Stimulated activated CD8-positive, alpha-beta memory T cell treated with anti-CD3 and anti-CD28 coated beads, Interleukin-7, amount 100 ng/mL, for 48 hours (primary cell): ENCODE measurements around the gene PFDN2.
"Not testable (repeated sequence)": the region's sequence is repeated elsewhere in the genome, so short reads cannot be mapped to it uniquely, and the experiment has no call there.

Experiments
- DNase-seq, 2 donors: peaks; one replicate each; pipeline ENCODE4 v3.0.0-alpha.2; 2020; ENCODE audit warnings: low read depth in 1 of 2; ENCODE audit errors: extremely low read depth in 1 of 2

PFDN2 gene

DNA sequence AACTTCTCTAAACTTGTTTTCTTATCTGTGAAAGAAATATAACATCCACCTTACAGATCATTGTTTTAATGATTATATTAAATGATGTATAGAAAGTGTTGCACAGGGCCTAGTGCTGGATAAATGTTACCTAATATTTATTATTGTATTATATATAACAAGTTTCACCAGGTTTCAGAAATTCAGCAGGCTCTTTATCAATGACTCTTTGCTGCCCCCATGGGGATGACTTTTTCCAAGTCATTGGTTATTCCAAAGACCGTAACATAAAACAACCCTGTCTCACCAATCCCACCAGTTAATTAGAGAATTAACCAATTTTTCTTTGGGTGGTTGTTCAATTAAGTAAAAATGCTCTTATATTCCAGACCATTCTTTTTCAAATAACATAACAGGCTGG is 21.9 kb upstream of the PFDN2 start:
- no peak for DNase-seq

GRCh38 chr1:161138431-161138830 is 20.6 kb upstream of the PFDN2 start:
- DNase-seq: no peak

- no peak for DNase-seq
Observed at GRCh38 chr1:161137881-161138280, 20.0 kb upstream of the PFDN2 start.

DNA sequence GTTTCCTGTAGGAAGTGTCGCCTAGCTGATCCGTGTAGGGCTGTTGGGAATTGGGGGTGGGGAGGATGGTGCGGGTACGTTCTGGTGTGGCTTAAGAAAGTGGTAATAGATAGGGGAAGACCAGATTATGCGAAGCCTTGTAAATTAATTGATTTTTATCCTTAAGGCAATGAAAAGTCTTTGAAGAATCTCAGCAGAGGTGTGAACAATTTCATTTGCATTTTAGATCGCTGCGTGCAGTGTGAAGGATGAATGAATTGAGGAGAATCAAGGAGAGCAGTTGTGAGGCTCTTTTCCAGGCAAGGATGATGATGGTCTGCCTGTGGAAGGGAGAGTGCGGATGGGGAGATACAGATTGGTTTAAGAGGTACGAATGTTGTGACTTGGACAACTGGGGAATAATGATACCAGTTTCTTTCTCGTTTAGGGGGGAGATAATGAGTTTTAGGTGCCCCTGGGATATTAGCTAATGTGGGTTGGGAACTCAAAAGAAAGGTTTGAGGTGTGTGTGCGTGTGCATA is 15.4 kb upstream of the PFDN2 start:
- no peak for DNase-seq

DNA sequence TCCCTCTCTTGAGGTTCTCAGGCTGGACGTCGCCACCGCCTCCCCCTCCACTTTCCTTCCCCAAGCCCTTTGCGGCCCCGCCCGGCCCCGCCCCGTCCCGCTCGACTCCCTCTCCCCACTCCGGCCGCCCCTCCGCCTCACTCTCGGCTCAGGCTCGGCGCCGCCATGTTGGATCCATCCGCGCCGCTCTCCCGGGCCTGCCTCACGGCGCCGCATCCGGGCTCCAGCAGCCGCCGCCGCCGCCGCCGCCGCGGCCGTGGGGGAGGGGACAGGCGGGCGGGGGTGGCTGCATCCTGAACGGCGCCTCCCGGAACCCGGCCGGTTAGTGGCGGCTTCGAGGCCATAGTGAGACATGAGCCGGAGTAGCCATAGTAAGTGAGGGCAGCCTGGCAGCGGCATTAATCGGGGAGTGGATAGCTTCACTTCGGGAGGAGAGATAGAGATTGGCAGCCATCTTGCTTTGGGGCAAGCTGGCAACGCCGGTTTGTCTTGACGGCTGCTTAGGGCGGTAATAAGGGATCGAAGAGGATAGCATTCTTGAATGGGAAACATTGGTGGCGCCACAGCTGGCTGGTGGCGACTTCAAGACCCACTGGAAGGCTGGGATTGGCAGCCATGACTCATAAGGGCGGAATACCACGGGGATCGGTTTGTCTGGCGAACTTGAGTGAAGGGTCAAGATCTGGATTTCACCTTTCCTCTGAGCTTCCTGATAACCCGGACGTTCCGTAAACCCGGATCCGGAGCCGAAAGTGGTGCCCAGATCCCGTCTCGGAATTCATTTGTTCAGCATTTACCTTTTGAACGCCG is 14.8 kb upstream of the PFDN2 start, which contains the start of gene DEDD:
TSS of gene DEDD (minus strand) at position 258 of the 810 bp plus-strand sequence. CDS start 8,205 bp downstream, outside the sequence.
- DNase-seq: peak; percentile 77 to 92

DNA sequence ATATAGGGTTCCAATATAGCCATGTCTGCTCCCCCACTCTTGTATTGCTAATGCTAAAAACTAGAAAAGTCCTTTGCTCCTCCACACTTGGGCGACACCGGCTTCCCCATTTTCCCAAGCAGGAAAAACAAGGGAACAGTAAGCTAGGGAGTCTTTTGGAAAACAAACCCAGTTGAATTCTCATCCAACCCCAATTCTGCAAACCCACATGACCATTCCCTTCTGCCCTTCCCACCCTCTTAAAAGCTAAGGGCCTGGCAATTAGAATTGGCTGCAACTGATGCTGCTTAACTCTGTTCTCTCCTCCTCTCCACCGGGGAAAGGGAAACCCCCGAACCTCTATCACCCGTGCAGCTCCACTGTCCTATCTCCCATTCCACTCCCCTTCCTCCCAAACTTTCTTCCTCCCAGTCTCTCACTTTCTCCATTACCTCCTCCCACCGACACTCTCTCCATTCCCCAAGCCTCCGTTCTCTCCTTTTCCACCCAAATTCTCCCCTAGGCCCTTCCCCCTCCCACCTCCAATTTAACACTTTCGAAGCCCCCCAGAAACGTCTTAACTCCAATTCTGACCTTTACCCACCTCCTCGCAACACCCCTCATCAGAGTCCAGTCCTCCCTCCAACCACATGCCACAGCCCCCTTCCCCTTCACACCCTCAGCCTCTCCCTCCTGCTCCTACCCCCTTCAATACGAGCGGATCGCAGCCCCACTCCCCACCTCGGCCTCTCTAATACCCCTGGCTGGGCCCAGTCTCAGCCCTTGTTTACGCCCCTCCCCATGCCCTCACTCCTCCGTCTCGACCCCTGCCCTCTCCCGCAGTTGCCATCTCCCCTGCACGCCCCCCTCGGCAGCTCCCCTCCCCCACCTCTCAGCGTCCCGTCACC is 13.9 kb upstream of the PFDN2 start:
- DNase-seq: no peak

DNA sequence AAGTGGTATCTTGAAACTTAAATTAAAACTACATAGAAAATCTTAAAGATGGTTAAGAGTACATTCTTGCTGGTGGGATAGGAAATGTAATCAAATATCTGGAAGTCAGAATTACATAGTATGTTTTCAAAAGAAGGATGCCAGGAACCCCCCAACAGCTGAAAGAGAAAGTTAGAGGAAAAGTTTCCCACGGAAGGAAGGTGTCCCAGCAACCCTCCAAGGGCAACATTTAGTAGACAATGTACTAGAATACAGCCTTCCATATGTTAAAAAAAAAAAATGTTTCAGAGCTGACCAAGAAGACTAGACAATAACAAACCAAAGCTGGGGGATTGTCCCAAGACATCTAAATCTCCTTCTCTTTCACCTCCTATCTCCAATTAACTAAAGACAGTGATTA is 12.4 kb upstream of the PFDN2 start:
- DNase-seq: no peak

DNA sequence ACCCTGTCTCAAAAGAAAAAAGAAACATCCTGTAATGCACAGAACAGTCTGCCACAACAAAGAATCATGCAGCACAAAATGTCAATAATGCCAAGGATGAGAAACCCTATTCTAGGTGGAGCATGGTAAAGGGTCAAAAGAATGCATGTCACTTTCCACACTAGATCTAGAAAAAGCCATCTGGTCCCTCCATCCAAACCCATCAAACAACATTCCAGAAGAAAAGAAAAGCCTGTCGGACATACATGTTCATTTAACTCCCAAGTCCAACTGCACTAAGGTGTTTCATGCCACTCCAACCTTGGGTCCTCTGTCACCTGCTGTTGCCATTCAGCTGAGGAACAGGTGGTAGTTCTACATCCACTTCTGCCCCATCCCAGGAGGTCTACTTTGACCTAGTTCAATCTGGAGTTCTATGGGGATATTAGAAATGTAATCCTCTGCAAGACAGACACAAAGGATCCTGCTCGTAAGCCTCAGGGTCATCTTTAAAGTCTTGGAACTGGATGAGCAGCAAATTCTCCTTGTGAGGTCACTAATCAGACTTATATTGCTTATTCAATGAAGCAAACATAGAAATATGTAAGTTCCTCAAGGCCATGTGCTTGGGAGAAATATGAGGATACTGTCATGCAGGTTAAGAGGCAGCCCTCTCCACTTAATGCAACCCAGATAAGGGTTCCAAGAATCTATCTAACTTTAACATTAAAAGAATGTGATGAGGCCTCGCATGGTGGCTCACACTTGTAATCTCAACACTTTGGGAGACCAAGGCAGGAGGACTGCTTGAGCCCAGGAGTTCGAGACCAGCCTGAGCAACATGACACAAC is 11.0 kb upstream of the PFDN2 start:
- no peak for DNase-seq

GRCh38 chr1:161127649-161128048 is 9.8 kb upstream of the PFDN2 start:
- DNase-seq: no peak

- DNase-seq: no peak
Observed at GRCh38 chr1:161122967-161123366, 5.1 kb upstream of the PFDN2 start.

DNA sequence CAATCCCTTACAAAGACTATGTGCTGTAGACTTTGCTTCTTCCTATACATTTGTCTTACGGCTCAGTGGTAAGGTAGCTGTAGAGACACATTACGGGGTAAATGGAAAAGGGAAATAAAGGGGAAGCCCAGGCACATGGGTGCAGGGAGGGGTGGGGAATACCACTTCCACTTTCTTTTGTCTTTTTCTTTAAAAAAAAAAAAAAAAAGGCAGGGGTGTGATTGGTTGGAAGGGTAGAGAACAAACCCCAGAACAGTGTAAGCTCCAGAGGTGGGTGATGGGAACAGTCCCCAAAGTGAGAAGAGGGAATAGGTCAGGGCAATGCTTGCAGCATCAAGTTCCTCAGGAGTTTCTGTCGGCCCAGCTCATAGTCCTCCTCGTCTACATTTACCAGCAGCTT is 4.0 kb upstream of the PFDN2 start:
- no peak for DNase-seq

GRCh38 chr1:161121042-161121650 is 3.3 kb upstream of the PFDN2 start:
- no peak for DNase-seq

DNA sequence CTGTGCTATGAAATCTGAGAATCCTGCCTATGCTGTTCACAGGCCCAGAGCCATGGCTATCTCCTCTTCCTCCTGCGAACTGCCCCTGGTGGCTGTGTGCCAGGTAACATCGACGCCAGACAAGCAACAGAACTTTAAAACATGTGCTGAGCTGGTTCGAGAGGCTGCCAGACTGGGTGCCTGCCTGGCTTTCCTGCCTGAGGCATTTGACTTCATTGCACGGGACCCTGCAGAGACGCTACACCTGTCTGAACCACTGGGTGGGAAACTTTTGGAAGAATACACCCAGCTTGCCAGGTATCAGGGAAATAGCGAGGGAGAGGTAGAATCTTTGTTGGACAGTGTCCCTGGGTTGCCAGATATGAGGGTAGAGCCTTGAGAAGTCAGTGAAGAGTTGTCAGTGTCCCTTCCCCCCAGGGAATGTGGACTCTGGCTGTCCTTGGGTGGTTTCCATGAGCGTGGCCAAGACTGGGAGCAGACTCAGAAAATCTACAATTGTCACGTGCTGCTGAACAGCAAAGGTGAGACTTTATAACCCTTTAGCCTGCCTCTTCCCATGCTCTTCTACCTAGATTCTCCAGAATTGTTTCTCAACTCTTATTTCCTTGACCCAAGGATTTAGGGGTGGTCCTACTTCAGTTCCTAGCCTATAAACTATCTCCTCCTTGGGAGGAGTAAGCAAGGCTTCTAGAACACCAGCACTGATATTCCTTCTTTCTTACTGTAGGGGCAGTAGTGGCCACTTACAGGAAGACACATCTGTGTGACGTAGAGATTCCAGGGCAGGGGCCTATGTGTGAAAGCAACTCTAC is 1.5 kb upstream of the PFDN2 start:
- DNase-seq: peak in 1 of 2 donors; percentile 66

DNA sequence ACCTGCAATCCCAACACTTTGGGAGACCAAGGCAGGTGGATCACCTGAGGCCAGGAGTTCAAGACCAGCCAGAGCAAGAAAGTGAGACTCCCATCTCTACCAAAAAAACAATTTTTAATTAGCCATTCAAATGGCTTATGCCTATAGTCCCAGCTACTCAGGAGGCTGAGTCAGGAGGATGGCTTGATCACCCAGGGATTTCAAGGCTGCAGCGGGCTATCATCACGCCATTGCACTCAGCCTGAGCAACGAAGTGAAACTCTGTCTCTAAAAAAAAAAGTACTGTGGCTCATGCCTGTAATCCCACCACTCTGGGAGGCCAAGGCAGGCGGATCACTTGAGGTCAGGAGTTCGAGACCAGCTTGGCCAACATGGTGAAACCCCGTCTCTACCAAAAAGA is 1.9 kb downstream of the PFDN2 start:
- not testable (repeated sequence) for DNase-seq

DNA sequence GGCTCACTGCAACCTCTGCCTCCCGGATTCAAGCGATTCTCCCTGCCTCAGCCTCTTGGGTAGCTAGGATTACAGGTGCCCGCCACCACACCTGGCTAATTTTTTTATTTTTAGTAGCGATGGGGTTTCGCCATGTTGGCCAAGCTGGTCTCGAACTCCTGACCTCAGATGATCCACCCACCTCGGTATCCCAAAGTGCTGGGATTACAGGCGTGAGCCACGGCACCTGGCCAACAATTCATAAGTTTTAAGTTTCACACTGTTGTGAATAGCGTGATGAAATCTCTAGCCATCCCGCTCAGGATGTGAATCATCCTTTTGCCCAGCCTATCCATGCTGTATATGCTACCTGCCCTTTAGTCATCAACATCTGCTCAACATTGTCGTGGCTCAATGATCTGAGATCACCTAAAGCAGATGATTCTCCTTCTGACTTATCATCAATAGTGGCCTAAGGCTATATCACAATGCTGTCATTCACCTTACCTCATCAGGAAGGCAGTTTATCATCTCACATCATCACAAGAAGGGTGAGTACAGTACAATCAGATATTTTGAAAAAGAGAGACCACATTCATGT is 2.6 kb downstream of the PFDN2 start:
- DNase-seq: peak in 1 of 2 donors; percentile 61

DNA sequence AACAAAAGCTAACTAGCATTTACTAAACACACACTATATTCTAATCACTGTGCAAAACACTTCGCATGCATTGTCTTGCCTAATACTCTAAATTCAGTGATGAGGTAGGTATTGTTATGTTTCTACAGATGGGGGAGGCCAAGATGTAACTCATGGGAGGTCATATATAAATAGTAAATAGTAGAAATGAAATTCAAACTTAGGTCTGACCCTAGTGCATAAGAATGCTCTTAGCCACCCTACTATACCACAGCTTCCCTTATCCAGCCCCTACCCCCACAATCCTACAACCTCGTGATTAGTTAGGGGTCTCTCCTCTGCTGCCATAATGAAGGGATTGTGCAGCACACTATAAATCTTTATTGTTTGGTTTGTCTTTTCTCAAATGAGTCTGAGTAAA is 3.3 kb downstream of the PFDN2 start:
- DNase-seq: no peak

- DNase-seq: no peak
Observed at GRCh38 chr1:161113915-161114314, 3.9 kb downstream of the PFDN2 start.

- DNase-seq: no peak
Observed at GRCh38 chr1:161111527-161111926, 6.3 kb downstream of the PFDN2 start.

GRCh38 chr1:161111117-161111516 is 6.7 kb downstream of the PFDN2 start:
- DNase-seq: no peak
